Uterus (tissue), 2 donors: ENCODE results near the gene NR6A1.

Experiments
- CTCF ChIP-seq, 4 experiments: fragments of 200-600 bp in 2 of 4; fragments of 450-650 bp in 2 of 4; sonication (generic) in 2 of 4; IDR thresholded peaks; one replicate each; pipeline ENCODE4 v1.5.1; 2016 to 2019; ENCODE audit warnings: antibody characterized with exemption in 4 of 4, mild to moderate bottlenecking in 2 of 4, moderate library complexity in 1 of 4
- POLR2A ChIP-seq, 2 donors: fragments of 450-650 bp; IDR thresholded peaks; one replicate each; pipeline ENCODE4 v1.6.1; 2016; ENCODE audit warnings: antibody characterized with exemption in 2 of 2, mild to moderate bottlenecking in 1 of 2, moderate library complexity in 1 of 2

GRCh38 chr9:124537926-124538325, 233.2 kb downstream of the NR6A1 start:
- TF ChIP-seq POLR2A (IDR thresholded peaks at IDR 0.05) (no peak), CTCF (IDR thresholded peaks at IDR 0.05) (no peak)
